ENCODE measurements around the gene SDE2.

DNA sequence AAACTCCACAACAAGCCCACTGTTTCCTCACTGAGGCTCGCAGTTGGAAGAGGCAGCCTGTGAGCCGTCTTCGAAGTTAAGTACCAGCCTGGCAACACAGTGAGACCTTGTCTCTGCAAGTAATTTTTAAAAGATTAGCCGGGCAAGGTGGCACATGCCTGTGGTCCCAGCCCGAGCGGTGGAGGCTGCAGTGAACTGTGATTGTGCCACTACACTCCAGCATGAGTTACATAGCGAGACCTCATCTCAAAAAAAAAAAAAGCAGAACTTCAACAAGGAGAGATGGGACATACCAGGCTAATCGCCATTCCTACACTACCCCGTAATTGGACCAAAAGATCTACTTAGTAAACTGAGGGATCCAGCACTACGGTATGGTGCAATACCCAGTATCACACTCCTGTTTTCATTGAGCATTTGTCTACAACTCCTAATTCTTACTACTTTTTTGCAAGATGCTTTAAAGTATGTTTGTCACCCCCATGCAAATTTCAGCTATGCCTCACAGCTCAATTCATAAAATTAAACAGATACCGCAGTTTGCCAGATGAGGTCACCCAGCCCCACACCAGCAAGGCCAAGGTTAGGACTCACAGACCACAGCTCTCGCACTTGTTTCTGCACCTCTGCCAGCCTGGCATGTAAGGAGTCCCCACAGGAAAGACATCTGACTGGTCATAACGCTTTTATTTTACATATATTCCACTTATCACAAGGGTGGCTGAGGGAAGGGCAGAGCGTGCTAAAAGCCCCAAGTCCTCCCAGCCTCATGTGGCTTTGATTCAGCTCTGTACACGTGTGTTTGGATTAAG, 21.0 kb downstream of the SDE2 start:
- TF ChIP-seq FOXM1 (IDR thresholded peaks at IDR 0.05; ENCODE audit: borderline replicate concordance) (no peak), ARNT (IDR thresholded peaks at IDR 0.05) (no peak), TARDBP (IDR thresholded peaks at IDR 0.05) (no peak), HDGF (IDR thresholded peaks at IDR 0.05; ENCODE audit: borderline replicate concordance) (no peak), FOXK2 (IDR thresholded peaks at IDR 0.05) (no peak), SUZ12 (IDR thresholded peaks at IDR 0.05) (no peak), L3MBTL2 (conservative IDR thresholded peaks at IDR 0.05) (no peak)
- TF ChIP-seq, protein P1, sequence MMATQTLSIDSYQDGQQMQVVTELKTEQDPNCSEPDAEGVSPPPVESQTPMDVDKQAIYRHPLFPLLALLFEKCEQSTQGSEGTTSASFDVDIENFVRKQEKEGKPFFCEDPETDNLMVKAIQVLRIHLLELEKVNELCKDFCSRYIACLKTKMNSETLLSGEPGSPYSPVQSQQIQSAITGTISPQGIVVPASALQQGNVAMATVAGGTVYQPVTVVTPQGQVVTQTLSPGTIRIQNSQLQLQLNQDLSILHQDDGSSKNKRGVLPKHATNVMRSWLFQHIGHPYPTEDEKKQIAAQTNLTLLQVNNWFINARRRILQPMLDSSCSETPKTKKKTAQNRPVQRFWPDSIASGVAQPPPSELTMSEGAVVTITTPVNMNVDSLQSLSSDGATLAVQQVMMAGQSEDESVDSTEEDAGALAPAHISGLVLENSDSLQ (IDR thresholded peaks at IDR 0.05), result no peak

All from HEK293T (cell line).